ENCODE measurements around the gene SRCIN1.

The SRCIN1 gene

DNA sequence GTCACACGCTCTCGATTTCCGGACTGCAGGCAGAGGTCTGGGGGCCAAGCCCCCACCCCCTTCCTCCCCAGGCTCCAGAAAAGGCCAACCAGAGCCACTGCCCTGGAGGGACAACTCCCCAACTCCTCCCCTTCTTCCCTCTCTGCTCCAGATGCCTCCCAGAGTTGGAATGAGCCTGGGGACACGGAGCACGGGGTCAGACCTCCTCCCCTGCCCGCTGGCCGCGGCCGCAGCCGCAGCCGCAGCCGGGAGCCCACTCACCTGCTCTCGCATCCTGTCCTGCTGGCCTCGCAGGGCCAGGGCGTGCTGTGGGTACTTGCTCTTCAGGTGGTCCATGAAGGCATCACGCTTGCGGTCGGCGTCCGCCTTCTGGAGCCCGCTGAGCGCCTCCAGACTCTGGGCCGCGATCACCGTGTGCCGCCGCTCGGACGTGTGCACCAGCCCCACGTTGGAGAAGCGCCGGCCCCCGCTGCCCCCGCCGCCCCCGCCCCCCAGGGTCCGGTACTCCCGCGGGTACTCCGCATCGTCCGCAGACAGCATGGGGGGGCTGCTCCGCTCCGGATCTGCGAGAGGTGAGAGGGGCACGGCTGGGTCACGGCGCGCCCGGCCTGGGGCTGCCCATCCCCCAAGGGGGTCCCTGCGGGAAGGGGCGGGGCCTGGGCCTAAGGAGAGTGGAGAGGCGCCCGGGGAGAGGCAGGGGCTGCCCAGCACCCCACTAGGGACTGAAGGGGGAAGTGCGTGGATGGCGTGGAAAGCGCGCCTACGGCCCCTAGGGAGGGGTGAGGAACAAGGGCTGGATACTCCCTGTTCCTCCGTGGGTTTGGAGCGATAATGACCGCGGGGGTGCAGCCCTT, 27.3 kb downstream of the SRCIN1 start:
- no peak for DNase-seq (ENCODE audit: low spot score)

DNA sequence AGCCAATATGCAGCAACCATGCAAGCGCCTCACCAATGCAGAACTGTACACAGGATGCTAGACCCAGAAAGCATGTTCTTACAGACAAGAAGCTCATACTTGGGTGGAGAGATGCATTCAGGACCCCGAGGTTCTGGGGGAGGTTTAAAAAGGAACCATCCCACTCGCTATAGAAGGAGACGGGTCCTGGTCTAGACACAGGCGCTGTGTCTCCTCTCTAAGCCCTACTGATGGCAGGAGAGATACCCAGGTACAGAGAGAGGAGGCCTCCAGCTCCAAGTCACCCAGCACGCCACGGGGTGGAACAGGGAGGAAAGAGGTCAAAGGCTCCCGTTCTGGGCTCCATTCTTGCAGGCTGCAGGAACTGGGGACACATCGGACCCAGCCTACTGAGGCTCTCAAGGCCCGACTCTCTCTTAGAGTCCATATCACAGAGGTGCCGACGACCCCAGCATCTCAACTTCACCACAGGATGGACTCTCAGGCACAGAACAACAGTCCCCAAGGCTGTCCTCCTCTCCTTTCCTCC, 28.0 kb downstream of the SRCIN1 start:
- DNase-seq (ENCODE audit: low spot score): no peak

DNA sequence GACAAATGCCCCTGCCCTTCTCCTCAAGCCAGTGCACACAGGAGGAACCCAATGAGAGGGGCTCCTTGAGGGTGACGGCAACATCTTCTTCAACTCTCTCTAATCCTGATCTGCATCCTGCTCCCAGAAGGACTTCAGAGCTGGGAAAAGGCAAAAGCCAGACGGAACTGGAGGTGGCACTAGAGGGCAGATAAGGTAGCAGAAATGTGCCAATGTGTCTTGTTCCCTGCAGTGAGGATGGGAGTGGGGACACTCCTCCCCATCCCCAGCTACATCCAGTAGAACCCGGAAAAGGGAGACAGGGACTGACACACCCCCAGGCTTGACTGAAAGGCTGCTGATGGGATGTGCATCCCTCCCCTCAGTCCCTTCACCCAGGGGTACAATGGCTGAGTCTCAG, 28.5 kb downstream of the SRCIN1 start:
- DNase-seq (ENCODE audit: low spot score): no peak

DNA sequence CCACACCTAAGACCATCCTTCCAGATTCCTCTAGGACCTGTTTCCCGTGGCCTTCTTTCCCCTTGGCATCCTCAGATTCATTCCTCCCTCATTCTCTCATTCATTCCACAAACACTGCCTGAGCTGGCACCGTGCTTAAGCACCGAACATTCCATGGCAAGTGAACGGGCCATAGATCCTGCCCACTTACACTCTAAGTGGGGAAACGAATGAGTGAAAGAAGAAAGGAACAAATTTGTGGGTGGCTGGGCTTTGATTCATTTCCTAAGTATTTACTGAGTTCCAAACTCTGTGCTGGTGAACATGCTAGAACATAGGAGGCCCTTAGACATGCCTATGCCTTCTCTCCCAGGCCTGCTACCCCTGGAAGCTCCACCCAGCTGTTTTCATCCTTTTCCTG, 30.0 kb downstream of the SRCIN1 start:
- no peak for DNase-seq (ENCODE audit: low spot score)

DNA sequence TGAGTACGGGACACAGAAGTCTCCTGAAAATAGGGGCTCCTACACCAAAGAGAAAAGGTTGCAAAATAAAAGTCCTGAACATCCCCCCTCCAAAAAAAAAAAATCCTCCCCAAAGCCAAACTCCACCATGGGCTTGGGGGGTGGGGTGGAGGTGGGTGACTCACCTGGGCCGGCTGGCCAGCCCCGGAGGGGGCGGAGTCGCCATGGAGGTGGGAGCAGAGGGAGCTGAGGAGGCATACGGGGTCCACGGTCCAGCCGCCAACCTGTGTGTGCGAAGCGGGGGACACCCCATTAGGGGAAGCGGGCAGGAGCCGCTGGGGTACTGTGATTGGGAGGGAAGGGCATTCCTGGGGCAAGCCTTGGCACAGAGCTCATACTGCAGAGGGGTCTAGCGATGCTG, 31.0 kb downstream of the SRCIN1 start:
- no peak for DNase-seq (ENCODE audit: low spot score)

DNA sequence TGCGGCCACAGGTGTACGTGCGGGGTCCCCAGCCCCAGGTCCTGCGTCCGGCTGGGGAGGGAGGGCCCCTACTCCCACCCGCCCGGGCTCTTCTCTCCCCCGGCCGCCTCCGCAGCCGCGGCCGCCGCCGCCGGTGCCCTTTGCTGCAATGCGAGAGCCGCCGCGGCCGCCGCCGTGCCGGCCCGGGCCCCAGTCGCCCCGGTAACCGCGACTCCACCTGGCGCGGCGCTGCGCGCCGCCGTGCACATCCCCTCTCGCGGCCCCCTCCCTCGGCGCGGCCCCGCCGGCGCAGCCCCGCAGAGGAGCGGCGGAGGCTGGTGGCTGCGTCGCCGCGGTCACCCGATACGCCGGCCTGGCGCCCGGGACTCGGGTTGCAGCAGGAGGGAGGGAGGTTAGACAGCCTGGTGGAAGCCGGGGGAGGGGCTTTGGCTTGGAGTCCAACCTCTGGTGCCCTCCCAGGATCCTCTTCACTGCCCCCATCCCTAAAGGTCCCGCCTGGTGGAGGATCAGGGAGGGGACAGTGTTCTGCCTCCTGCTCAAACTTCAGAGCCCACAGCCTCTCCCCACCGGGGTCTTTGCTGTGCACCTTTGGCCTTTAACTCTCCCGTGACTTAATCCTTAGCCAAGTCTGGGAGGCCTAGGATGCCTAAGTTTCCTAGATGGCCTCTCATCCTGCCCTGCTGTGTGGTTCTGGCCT, 32.9 kb downstream of the SRCIN1 start:
- peak; percentile 82 for DNase-seq (ENCODE audit: low spot score)

DNA sequence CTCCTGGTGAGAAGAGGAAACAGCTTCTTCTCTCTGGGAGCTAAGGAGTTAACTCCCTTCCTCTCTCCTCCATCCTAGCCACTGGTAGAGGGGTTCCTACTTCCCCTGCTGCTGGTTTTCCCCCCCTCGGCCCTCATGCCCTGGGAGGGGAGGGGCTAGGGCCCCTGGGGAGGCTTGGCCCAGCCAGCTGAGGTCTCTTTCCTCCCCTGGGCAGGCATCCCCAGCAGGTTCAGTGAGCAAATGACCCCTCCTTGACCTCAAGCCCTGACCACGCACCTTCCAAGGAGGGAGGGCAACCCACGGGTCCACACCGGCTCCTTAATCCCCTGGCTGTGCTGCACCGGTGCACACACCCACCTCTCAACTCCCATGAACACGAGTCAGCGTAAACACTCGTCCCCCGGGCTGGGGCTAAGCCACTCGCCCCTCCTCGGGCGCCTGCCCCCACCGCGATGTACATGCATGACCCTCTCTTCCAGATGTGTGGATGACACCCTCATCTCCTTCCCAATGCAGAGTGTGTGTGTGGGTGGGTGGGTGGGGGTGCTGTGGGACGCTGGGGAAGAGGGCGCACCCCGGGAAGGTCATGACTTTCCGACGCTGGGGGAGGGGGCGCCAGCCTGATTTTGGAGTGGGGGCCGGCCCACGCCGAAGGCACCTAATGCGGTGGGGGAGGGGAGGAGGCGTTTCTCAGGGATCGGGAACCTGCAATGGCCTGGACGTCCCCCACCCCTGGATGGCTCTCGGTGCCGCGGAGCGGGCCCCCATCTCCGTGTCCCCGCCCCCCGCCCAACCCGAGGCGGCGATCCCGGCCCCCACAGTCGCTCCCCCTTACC, 33.7 kb downstream of the SRCIN1 start:
- peak; percentile 43 for DNase-seq (ENCODE audit: low spot score)

DNA sequence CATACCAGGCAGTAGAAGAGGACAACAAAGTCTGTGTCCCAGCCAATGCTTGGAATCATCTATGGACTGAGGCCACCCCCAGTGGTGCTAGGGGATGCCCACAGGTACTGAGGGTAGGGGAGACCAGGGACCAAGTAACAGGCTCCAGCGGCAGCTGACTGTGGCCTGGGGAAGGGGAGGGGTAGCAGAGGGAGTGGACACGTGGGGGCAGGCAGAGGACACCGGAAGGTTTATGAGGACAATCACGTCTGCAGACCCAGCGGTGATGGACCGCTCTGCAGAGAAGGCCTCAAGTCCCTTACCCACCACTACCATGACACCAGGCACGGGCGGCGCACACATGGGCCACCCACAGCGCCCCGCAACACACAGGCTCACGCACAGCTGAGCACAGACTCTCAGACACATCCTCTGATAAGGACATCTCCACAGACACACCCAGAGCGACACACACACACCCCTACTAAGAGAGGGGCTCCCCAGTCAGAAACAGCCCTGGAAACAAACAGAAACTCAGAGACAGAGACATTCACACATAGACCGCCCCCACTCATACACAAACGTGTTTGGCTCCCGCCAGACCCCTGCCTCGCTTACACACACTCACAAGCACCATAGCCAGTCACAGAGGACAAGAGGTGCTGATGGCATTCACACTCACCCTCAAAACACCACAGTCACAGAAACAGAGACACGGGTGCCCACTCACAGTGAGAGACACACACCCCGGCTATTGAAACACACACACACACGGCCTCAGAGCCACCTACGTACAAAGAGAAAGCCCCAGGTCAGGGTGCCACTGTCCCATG, 35.8 kb downstream of the SRCIN1 start:
- no peak for DNase-seq (ENCODE audit: low spot score)

DNA sequence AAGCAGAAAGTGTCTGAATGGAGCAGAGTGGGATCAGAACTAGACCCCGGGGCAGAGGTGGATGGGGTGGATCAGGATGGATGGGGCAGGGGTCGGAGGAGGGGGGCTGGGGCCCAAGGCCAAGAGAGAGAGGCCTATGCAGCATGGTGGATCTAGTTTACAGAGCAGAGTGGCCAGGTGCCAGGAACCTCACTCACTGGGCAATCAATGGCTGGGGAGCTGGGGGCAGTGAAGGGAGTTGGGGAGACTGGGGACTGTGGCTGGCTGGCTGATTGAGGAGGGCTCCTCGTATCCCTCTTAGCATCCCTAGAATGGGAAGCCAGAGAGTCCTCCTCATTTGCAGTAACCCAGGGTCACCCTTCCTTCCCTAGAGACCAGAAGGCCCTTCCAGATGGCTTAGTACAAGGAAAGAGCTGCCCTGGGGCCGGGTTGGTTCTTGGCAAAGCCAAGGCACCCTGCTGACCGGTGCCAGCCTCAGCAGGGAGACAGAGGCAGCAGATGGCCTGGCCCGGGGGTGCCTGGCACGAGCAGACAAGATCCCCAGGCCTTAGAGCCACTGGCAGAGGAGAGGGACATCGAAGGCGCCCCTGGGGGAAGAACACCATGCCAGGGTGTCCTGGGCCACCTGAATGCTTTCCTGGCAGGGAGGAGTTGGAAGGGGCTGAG, 36.8 kb downstream of the SRCIN1 start:
- no peak for DNase-seq (ENCODE audit: low spot score)

DNA sequence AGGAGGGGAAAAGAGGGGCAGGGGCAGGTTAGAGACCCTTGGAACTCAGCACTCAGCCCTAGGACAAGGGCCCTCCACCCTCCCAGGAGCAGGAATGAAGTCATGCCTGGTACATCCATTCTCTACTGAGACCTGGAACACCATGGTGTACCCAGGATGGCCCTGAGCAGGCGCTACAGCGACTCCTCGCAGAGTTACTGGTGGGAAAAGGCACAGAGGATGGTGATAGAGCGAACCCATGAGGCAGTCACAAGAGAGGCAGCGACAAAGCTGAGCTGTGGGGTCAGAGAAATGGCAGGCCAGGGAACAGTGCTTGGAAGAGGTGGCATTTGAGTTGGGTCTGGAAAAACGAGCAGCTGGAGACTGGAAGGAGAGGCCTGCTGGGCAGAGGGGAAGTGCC, 37.5 kb downstream of the SRCIN1 start:
- DNase-seq (ENCODE audit: low spot score): no peak

DNA sequence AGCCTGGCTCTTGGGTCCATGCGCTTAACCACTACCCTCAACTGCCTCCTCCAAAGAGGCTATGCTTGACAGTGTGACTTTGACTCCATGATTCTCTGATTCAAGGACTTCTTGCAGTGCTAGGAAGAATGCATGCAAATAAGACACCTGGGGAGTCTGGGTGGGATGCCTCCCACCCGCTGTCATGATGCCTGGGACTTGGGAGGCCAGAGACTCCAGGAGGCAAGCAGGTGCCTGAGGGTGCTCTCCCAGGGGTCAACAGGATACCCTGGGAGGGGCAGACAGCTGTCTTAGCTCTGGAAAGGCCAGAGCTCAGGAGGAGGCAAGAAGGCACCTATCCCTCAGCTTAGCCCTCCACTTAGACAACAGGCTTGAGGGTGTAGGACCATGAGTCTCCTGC, 38.4 kb downstream of the SRCIN1 start:
- DNase-seq (ENCODE audit: low spot score): no peak

DNA sequence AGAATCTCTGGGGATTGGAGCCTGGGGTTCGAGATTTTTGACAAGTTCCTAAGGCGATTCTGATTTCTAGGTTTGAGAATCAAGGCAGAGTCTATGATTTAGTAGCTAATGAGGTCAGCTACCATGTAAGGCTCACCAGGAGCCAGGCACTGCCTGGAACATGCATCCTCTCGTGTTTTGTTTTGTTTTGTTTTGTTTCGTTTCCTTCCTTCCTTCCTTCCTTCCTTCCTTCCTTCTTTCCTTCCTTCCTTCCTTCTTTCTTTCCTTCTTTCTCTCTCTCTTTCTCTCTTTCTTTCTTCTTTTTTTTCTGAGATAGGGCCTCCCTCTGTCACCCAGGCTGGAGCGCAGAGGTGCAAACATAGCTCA, 39.1 kb downstream of the SRCIN1 start:
- no peak for DNase-seq (ENCODE audit: low spot score)

DNA sequence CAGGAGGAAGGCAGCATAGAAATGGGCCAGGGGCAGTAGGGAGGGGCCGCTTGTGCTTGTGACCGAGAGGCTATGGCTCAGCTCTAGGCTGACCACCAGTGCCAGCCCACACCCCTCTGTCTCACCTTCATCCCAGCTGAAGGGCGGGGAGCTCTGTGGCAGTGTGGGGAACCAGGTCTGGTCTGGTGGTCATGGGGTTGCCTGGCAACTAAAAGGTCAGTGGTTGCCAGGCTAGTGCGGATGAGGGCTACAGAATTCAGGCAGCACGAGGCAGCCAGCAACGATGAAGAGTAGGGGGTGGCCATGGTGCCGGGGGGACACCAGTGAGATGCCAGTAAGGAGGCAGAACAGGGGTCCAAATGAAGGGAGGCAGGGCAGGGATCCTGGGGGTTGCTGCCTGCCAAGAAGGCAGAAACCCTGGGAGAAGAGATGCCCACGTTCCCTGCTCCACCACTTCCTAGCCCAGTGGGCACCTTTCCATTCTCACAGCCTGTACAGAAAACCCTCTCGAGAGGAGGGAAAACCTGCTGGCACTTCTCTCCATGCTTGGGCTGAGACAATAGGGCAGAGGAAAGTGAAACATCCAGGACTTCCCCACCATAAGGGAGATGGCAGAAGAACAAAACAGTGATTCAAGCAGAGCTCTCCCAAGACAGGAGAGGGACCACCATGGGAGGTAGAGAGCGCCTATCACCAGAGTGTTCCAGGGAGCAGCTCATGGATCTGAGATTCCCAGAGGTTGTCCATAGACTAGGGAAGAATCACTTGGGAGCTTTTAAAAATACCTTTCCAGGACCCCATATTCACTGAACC, 39.7 kb downstream of the SRCIN1 start:
- DNase-seq (ENCODE audit: low spot score): no peak

DNA sequence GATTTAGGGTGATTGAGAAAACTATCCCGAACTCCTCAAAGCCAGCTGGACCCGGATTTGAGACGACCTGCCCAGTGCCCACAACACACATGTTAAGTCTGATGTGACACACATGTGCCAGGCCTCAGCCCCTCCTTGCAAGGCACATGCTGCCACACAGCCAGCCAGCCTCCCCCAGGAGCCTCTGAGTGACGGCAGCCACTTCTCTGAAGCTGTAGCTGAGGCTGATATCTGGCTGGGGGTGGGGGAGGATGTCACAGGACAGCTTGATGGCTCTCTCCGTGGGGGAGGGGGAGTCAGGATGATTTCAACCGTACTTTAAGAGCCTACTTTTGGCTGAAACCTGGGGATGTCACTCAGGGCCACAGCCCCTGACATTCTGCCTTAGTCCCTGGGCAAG, 40.9 kb downstream of the SRCIN1 start:
- DNase-seq (ENCODE audit: low spot score): no peak

DNA sequence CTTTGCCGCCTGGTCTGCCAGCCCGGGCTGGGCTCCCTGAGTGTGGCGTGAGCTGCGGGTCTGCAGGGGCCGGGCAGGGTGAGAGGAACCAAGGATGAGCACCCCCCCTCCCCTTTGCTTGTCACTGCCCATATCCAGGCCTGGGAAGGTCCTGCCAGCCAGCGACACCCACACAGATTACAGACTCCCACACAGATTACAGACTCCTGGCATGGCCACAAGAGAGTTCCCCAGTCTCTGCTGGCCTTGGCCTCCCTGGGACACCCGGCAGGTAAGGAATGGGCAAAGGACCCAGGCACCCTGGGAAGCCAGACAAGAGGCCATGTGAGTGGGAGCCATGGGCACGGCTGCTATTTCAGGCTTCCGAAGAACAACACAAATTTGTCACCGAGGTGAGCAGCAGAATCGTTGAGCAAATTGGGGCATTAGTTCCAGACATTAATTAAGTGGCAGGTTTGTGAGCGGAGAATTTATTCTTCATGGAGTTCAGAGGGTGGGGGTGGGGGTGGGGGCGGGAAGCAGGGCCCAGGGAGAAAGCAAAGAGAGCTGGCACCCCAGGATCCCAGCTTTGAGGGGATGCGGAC, 41.4 kb downstream of the SRCIN1 start:
- no peak for DNase-seq (ENCODE audit: low spot score)

DNA sequence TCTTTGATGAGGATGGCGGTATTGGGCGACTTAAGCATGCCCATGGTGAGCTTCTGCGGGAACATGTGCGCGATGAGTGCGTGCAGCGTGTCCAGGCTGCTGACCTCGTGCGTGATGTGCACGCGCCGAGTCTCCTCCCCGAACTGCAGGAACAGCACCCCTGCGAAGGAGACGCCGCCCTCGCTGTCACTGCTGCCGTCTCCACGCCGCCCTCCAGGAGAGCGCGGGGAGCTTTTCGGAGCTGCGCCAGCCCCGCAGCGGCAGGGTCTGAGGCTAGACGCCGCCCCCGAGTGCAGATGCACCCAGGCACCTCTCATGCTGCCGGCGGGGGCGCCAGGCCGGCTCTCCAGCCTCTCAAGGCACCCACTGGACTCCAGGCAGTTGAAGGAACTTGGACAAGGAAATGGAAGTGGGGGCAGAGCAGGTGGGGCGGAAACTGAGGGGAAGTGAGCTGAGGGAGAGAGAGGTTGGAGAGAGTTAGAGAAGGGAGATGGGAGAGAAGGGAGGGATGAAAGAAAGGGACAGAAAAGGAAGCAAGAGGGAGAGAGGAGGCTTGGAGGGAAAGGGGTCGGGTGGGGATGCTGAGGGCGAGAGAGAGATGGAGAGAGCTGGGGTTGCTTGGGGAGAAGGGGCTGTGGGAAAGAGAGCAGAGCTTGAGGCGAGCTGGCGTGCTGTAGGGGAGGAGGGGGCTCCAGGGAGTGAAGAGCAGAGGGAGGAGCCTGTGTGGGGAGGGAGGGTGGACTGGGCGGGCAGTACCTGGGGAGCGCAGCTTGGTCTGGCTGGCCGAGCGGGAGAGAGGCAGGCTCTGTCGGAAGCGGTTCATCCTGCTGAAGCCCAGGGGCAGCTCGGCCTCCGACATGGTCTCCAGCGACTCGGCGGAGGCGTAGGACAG, 42.1 kb downstream of the SRCIN1 start:
- DNase-seq (ENCODE audit: low spot score): no peak

DNA sequence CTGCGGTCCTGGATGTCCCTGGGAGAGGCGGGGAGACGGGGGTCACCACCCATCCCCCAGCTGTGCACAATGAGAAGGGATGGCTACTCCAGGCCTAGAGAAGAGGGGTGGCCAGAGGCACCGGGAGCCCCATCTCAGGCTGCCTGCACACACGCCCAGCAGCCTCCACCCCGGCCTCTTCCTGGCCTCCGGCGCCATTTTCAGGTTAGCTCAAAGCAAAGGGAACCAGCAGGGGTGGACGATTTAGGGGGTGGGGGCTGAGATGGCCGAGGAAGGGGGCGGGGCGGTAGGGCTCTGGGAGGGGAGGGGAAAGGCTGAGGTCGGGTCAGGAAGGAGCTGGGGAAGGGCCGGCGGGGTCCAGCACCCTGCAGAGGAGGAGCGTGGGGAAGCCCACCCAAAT, 42.8 kb downstream of the SRCIN1 start:
- no peak for DNase-seq (ENCODE audit: low spot score)

DNA sequence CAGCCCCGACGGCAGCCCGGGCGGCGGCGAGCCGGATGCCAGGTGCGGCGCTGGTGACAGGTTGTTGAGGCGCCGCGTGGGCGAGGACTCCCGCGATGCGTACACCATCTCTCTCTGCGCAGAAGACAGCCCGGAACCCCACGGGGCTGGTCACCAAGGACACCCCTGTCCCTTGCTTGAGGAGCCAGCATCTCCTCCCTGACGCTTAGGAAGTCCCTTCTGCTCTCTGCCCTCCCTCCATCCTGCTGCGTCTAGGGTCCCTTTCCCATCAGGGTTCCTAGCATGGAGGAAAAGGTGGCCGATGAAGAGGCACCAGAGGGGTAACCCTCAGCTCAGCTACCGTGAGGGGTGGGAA, 43.6 kb downstream of the SRCIN1 start:
- DNase-seq (ENCODE audit: low spot score): no peak
